T-helper 1 cell (primary cell): ENCODE data around the gene ANTXR1.

Experiments used
- DNase-seq, 5 donors: peaks; one replicate each; pipeline ENCODE4 v3.0.0-alpha.2; 2012 to 2020

ANTXR1 gene

GRCh38 chr2:69100220-69100723 lies 87.3 kb downstream of the ANTXR1 start:
- no peak for DNase-seq

GRCh38 chr2:69102041-69102593 lies 89.1 kb downstream of the ANTXR1 start:
- no peak for DNase-seq

DNA sequence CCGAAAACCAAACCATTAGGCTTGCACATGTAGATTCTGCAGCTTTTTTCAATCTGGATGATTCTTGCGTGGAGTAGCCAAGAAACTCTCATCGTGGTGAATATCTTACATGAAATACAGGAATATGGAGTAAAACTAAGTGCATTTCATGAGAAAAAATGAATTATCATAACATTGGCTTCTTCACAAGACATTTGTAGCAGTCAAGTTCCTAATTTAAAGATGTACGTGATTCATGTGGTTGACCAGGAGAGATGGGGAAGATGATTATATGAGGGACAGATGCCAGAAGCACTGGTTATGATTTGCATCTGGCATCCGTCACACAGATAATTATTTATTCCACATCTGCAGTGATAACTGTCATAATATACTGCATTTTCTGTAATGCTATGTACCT lies 90.4 kb downstream of the ANTXR1 start:
- no peak for DNase-seq

DNA sequence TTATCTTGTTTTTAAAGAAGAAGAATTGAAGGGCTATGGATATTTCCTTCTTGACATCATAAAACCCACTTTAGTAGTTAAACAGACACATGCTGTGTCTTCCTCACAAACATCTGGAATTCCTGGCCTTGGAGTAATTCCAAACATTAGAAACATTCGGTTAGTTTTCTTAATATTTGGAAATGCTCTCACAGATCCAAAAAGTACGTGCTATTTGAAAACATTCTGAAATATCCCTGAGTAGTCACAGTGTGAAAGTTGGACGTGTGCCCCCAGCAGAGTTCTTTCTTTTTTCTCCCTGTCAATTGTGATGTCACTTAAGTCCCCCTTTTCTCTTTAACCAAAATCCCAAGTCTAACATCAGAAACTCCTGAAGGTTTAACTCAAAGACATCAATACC lies 91.3 kb downstream of the ANTXR1 start:
- no peak for DNase-seq

GRCh38 chr2:69109255-69109654 lies 96.3 kb downstream of the ANTXR1 start:
- DNase-seq: no peak

DNA sequence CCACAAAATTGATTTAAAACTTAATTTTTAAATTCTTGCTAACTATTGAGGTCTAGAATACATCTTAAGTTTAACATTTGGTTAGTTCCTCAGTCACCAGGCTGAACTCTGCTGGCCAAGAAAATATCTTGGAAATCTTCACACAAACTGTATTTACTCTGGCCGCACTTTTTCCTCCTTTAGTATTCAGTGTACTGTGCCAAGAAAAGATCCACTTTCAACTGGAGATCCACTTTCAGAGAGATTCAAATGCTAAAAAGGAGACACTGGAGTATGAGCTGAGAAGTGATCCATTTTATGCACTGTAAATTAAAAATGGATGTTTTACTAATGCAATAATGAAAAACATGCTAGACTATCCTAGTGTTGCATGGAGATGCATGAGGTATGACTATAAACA lies 98.1 kb downstream of the ANTXR1 start:
- DNase-seq: no peak

GRCh38 chr2:69113627-69114026 lies 100.6 kb downstream of the ANTXR1 start:
- DNase-seq: no peak

DNA sequence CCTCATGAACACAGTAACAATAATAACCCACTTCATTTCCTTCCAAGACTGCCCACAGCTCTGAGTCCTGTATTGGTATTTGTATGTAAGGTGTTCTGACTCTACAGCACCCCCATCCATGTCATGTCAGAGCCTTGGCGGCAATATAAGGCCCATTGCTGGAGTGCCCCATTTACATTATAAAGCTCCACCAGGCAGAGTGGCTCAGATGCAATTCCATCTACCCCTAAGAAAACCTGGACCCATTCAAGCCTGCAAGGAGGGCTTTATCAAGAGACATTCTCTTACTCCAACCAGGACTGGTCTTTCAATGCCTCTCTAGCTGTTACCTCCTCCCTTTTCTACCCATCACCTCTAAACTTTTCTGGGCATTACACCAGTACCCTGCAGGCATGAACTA lies 101.6 kb downstream of the ANTXR1 start:
- no peak for DNase-seq

DNA sequence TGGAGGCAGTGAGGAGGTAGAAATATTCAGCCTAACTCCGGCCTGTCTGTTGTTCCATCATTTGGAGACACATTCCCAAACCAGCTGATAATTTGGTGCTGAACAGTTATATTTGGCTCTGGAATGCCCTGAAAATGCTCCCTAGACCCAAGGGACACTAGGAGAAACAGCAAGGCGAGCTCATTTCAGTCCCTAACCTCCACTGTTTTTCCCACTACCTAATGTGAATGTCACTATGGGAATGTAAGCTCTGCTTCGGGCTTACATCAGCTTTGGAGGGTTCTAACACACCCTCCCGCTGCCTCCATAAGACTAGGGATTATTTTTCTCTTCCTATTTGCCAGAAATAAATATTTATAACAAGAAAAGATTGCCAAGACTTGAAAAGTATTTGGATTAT lies 103.5 kb downstream of the ANTXR1 start:
- no peak for DNase-seq

GRCh38 chr2:69118609-69119008 lies 105.6 kb downstream of the ANTXR1 start:
- no peak for DNase-seq

- no peak for DNase-seq
Measured at GRCh38 chr2:69119104-69119894, 106.3 kb downstream of the ANTXR1 start.

DNA sequence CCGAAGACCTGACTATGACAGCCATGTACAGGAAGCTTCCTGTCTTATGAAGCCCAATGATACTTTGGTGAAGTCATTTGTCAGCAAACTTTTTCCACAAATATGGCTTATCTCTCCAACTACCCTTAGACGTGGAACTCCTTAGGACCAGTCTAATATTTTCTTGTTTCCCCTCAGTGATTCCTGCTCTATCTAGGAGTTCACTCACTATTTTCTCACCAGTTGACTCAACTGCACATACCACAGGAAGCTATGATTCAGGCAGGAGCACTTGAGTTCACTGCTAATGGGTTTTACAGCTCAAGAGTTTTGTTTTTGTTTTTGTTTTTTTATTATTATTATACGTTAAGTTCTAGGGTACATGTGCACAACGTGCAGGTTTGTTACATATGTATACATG lies 109.3 kb downstream of the ANTXR1 start:
- DNase-seq: no peak

GRCh38 chr2:69123182-69123581 lies 110.2 kb downstream of the ANTXR1 start:
- DNase-seq: no peak

DNA sequence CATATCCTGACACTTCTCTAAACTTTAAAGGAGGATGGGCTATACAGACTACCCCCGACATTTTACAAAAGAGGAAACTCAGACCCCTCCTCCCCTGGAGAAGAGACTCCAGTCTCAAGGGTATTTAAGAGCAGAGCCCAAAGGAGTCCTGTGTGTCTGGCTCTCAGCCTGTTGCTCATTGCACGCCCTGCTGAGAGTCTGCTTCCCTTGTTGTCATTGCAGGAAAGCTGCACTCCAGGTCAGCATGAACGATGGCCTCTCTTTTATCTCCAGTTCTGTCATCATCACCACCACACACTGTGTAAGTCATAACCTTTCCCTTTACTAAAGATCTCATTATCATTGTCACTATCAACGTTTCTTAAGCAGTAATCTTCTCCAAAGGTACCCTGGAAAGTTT lies 111.4 kb downstream of the ANTXR1 start:
- DNase-seq: no peak

GRCh38 chr2:69125816-69126215 lies 112.8 kb downstream of the ANTXR1 start:
- no peak for DNase-seq

- no peak for DNase-seq
Measured at GRCh38 chr2:69126341-69126740, 113.4 kb downstream of the ANTXR1 start.

DNA sequence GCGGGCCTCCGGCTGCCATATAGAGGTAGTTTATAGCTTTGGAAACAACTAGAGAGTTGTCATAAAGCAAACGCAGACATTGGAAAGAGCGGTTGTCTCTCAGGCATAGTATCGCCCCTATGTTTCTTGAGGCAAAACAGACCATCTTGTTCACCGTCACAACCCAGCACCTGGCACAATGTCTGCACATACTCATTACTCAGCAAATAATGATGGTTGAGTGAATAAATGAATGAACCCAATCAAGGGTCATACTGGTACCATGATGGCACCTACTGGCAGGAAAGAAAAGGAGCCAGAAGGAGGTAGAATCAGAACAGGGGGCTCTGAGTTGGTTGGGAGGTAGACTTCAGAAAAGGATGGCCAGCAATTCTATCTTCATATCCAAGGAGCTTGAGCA lies 118.5 kb downstream of the ANTXR1 start:
- DNase-seq: no peak

DNA sequence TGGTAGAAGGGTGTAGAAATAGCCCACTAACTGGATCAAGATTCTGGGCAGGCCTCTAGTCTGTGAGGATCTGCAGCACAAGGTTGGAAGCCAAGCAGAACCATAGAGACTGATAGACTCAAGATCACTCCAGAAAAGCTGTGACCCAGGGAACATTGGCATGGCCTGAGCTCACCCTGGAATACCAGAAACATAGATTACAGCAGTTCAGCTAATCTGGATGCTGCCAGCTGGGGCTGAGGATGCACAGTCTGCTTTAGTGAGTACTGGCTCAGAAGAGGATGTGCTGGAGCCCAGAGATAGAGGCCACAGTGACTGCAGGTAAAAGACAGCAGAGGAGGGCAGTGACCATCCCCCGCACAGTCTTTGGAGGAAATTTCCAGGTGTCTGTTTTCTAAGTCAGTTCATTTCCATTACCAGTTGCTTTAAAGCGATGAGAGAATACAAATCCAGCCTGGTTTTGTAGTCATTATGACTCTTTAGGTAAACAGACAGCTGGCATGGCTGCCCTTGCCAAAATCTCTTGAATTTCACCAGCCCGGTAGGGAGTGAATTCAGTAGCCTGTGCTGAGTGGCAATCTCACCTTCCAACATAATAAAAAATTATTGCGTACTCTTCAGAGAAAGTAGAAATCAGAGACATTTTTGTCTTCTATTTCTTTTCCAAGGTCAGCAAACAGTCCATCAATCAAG lies 119.2 kb downstream of the ANTXR1 start:
- no peak for DNase-seq

DNA sequence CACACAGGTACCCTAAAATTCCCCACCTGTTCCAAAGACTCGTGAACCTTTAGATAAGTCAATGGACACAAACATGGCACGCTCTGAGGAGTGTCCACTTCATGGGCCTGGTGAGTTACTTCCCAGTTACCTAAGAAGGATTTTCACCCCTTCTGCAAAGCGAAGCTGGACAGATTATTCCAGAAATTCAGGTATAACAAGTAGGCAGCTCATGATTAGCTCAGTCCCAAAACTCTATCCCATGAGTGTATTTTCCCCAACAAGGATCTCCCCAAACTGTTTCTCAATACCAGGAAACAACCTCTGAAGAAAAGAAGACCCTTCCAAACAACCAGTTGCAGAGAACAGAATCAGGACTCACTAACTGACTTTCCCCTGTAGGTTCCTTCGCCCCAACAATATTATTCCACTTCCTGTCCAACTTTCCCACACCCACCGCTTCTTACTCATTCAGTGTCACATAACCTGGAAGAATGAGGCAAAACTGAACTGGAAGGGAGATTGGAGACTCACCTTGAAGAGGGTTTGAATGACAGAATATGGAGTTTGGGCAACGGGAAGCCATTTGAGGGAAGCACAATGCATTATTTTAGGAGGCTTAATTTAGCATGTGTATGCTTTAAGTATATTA lies 120.1 kb downstream of the ANTXR1 start:
- no peak for DNase-seq

DNA sequence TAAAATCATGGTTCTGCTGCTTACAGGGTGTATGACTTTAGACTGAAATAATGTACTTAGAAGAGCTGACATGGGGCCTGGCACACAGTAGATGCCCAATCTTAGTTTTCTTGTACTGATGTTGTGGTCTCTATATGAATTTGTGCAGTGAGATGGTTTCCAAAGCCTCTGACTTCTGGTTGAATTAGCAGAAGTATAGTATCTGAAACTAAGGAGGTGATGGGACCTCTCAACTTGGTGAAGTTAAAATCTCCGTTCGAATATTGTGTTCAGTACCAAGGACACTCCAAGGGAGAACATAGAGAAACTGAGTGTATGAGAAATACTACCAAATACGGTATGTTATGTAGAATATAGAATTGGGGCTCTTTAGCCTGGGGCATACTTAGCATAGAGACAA lies 120.9 kb downstream of the ANTXR1 start:
- no peak for DNase-seq

DNA sequence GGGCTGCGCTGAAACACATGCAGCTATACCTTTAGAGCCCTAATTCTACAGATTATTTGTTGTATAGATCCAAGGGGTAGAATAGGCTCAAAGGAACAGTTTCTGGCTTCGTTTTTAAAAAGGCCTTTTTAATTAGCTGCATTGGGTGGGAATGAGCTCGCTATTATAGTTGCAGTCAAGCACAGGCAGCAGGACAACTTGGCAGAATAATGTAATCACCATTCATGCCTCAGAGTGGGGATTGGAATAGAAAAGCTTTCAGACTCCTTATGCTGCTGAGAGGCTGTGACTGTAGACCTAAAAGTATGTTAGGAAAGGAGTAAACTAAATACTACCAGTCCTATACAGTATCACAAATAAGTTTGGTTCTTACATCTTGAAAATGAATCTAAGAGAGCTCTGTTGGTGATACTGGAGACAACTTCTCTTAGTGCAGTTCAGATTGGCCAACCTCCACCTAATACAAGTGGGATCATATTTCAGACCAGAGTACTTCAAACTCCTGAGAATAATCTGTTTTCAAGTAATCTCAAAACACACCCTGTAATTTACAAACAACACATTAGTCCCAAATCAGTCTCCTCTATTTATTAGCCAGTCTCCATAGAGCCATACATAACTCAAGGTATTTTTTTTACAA lies 121.4 kb downstream of the ANTXR1 start:
- DNase-seq: no peak

- no peak for DNase-seq
Measured at GRCh38 chr2:69138247-69138772, 125.3 kb downstream of the ANTXR1 start.
